ENCODE measurements around the gene RHNO1.

The RHNO1 gene

DNA sequence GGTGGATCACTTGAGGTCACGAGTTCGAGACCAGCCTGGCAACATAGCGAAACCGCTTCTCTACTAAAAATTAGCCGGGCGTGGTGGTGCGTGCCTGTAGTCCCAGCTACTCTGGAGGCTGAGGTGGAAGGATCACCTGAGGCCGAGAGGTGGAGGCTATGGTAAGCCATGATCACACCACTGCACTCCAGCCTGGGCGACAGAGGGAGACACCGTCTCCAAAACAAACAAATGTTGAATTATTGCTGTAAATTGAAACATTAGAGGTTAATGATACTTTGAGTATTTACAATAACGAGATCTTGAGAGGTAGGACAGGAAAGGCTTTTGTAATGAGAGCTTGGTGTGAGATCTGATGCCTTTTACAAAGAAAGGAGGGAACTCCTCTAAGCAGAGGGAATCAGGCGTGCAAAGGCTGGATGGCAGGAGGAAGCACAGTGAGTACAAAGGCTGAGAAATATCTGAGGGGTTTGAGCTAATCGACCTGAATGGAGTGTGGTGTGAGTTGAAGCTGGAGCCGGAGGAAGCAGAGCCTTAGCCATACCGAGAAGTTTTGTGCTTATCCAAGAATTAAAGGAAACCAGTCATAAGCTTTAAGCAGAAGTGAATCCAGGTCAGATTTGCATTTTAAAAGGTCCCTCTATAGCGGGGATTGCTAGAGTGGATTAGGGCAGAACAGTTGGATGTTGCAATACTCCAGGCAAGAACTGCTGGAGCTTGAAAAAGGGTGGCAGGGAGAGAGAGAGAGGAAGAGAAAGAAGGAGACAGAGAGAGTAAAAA is 1.1 kb downstream of the RHNO1 start:
- TF ChIP-seq, protein P1, sequence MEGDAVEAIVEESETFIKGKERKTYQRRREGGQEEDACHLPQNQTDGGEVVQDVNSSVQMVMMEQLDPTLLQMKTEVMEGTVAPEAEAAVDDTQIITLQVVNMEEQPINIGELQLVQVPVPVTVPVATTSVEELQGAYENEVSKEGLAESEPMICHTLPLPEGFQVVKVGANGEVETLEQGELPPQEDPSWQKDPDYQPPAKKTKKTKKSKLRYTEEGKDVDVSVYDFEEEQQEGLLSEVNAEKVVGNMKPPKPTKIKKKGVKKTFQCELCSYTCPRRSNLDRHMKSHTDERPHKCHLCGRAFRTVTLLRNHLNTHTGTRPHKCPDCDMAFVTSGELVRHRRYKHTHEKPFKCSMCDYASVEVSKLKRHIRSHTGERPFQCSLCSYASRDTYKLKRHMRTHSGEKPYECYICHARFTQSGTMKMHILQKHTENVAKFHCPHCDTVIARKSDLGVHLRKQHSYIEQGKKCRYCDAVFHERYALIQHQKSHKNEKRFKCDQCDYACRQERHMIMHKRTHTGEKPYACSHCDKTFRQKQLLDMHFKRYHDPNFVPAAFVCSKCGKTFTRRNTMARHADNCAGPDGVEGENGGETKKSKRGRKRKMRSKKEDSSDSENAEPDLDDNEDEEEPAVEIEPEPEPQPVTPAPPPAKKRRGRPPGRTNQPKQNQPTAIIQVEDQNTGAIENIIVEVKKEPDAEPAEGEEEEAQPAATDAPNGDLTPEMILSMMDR (IDR thresholded peaks at IDR 0.05; ENCODE audit: low read length, missing control alignments) = no peak
- DNase-seq (ENCODE audit: low read depth) = peak; percentile 66
- peak overlapping the region; percentile 94 for H3K4me3 ChIP-seq (replicated peaks; ENCODE audit: low read depth, low read length)

DNA sequence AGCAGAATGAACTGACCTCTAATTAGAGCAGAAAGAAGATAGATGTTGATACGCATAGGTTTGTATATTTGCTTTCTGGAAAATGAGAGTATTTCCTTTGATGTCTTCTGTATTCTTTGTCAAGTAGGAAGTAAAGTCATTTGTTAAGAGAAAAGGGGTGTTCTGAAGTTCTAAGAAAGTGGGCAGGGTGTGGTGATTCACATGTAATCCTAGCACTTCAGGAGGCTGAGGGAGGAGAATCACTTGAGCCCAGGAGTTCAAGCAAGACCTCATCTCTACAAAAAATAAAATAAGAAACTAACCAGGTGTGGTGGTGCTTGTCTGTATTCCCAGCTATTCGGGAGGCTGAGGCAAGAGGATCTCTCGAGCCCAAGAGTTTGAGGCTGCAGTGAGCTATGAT is 2.8 kb downstream of the RHNO1 start:
- DNase-seq (ENCODE audit: low read depth) = no peak
- H3K4me3 ChIP-seq (replicated peaks; ENCODE audit: low read depth, low read length) = no peak overlapping the region

DNA sequence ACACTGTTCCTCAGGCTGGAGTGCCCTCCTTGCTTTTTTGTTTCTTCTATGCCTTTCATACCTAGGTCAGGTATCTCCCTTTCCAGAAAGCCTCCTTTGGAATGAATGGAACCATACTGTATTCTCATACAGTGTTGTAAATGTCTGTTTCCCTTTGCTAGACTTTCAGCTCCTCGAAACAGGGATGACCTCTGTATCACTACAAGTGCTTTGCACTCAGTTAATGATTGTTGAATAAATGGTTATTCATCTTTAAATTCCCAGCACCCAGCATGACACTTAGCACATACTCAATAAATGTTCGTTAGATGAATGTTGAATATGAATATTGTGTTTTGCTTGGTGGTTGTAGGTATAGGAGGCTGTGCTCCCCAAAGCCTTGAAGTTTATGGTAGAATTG is 7.8 kb downstream of the RHNO1 start:
- no peak overlapping the region for H3K4me3 ChIP-seq (replicated peaks; ENCODE audit: low read depth, low read length)
- TF ChIP-seq, protein P1 (IDR thresholded peaks at IDR 0.05; ENCODE audit: low read length, missing control alignments) = no peak

More for the DNA sequence above, 2.8 kb downstream of the RHNO1 start:
- TF ChIP-seq, protein P1 (IDR thresholded peaks at IDR 0.05; ENCODE audit: low read length, missing control alignments) = no peak

DNA sequence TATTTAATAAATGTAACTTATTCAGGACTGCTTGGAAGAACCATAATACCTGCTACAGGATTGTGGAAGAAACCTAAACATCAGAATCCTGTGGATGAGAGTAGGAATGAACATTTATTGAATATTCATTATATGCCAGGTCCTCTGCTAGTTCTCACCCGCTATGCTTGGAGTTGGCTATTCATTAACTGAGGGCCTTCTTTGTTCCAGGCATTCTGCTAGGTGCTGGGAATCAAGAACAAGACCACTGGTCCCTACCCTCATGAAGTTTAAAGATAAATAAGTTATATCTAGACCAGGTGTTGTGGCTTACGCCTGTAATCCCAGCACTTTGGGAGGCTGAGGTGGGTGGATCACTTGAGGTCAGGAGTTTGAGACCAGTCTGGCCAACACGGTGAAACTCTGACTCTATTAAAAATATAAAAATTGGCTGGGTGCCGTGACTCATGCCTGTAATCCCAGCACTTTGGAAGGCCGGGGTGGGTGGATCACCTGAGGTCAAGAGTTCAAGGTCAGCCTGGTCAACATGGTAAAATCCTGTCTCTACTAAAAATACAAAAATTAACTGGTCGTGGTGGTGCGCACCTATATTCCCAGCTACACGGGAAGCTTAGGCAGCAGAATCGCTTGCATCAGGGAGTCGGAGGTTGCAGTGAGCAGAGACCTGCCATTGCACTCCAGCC is 9.9 kb downstream of the RHNO1 start:
- no peak for DNase-seq (ENCODE audit: low read depth)
- H3K4me3 ChIP-seq (replicated peaks; ENCODE audit: low read depth, low read length) = no peak overlapping the region
- TF ChIP-seq, protein P1 (IDR thresholded peaks at IDR 0.05; ENCODE audit: low read length, missing control alignments) = no peak

More for the DNA sequence above, 7.8 kb downstream of the RHNO1 start:
- DNase-seq (ENCODE audit: low read depth) = no peak

DNA sequence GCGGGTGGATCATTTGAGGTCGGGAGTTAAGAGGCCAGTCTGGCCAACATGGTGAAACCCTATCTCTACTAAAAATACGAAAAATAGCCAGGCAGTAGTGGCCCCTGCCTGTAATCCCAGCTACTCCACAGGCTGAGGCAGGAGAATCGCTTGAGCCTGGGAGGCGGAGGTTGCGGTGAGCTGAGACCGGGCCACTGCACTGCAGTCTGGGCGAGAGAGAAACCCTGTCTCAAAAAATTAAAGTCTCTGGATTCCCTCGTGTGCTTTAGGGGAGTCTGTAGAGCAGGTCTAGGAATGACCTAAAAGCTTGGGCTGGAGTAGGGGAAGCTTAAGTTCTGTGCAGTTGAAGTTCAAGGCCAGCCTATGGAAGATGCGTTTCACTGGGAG is 13.0 kb downstream of the RHNO1 start:
- DNase-seq (ENCODE audit: low read depth) = no peak
- TF ChIP-seq, protein P1 (IDR thresholded peaks at IDR 0.05; ENCODE audit: low read length, missing control alignments) = no peak
- peak overlapping the region; percentile 77 for H3K4me3 ChIP-seq (replicated peaks; ENCODE audit: low read depth, low read length)

DNA sequence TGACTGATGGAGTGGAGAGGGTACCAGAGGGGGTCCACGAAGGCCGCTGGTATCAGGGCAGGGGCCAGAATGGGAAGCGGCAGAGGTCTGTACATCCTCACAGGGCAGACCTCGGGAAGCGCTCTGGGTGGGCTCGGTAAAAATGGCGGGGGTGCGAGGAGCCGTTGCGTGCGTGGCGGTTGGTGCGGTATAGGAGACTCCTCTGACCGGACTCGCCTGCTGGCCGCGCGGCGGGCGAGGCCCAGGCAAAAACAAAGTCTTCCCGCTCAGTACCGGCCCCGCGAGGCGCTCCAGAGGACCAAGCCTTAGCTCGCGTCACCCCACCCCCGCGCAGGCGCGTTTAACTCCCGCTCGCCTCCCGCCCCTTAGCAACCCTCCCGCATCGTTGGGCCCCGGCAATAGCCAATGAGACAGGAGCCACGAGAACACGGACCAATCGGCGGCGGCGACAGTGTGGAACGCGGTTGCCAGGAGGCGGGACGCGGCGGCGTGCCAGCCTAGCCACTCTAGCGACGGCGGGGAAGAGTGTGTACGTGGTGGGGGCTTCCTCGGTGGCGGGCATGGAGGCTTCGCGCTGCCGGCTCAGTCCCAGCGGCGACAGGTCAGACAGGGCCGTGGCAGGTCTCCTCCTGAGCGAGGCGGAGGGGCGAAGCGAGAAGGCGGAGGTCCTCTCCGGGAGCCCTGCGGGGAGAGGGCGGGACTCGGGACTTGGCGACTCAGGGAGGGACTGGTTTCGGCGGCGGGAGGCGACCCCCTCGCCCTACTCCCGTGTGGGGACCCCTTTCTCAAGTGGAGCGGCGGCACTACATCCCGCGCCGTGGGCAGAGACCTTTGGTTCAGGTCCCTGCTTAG is 13.6 kb downstream of the RHNO1 start, which contains the start of gene TULP3:
TULP3 (plus strand) TSS at position 504 of the 852 bp plus-strand sequence; CDS start at position 561, 57 bp downstream.
- peak within 1 kb of the TSS; percentile 77 for H3K4me3 ChIP-seq (replicated peaks; ENCODE audit: low read depth, low read length)
- peak; percentile 97 for DNase-seq (ENCODE audit: low read depth)
- TF ChIP-seq, protein P1 (IDR thresholded peaks at IDR 0.05; ENCODE audit: low read length, missing control alignments) = peak; percentile 4
